GM23338 (cell line): Measurements from ENCODE around the gene EVX1. TPM values are rescaled to one million over a fixed set of nuclear protein-coding genes. Genes with fewer than 3 reads are reported as not detected.

Experiments used
- polyA plus RNA-seq: library from polyadenylated mRNA; unstranded; fragments of >200 nt; fragmentation: Nextera tagmentation; extraction: Ambion mirVana; gene quantifications from 2 replicates; pipeline ENCODE4 v1.2.1, GENCODE V29; 2016
- total RNA-seq: library from RNA; depleted of rRNA; stranded (reverse); fragments of >200 nt; shearing (Covaris generic); gene quantifications from 2 replicates; pipeline ENCODE4 v1.2.3, GENCODE V29; 2014
- TF ChIP-seq, protein P1 (sequence below): fragments of 250-450 bp; sonication (Bioruptor Pico); IDR thresholded peaks from 2 replicates; pipeline ENCODE4 v1.5.0; 2020; ENCODE audit warnings: mild to moderate bottlenecking, moderate library complexity
- TF ChIP-seq, protein P2 (sequence below), 2 experiments: fragments of 200-600 bp in 1 of 2; sonication (generic) in 1 of 2; conservative IDR thresholded peaks; 2 replicates each; pipeline versions ENCODE4 v1.5.1 to v1.6.1; 2016 to 2017; ENCODE audit warnings: antibody characterized with exemption in 2 of 2, low read depth in 2 of 2, mild to moderate bottlenecking in 2 of 2, moderate library complexity in 1 of 2
- TF ChIP-seq, protein P3 (sequence below): IDR thresholded peaks from 2 replicates; pipeline ENCODE4 v1.6.1; 2016; ENCODE audit warnings: antibody characterized with exemption

Gene EVX1
- total and polyA plus RNA-seq, 2 experiments from 2014 or later: not detected

DNA sequence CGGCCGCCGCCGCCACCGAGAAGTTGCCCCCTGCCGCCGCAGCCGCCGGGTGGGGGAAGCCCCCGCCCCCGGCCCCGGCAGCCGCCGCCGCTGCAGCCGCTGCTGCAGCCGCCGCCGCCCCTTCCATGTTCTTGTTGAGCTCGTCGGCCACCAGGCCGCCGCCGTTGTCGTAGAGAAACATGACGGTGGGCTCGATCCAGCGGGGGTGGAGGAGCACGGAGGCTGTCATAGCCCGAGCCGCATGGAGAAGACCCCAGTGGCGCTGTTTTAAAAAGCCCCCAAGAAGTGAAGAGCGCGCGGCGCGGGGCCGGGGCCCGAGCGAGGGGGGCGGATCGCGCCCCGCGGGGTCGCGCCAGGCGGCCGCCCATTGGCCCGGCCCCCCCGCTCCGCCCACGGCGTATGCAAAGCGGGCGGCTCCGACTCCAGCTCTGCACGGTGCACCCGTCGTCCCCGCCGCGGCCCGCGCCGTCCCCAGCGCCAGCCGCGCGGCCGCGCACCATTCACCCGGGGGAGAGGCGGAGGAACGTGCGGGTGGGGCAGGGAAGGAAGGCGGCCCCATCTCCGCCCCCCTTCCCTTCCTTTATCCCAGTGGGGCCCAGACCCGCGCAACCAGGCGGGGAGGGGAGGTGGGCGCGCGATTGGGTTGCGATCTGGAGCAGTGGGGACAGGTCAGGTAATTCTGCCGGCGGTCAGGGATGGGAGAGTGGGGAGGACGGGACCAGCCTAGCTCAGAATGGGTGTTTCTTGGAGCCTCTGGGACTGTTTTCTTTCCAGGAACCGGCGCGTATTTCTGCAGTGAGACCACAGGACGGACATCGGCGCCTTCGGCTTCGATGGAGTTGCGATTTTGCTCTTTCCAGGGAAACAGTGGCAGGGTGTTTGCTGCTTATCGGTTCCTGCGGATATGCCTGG lies 42.5 kb upstream of the EVX1 start, which contains the start of gene HOXA13 (continued):
- TF ChIP-seq, protein P1, sequence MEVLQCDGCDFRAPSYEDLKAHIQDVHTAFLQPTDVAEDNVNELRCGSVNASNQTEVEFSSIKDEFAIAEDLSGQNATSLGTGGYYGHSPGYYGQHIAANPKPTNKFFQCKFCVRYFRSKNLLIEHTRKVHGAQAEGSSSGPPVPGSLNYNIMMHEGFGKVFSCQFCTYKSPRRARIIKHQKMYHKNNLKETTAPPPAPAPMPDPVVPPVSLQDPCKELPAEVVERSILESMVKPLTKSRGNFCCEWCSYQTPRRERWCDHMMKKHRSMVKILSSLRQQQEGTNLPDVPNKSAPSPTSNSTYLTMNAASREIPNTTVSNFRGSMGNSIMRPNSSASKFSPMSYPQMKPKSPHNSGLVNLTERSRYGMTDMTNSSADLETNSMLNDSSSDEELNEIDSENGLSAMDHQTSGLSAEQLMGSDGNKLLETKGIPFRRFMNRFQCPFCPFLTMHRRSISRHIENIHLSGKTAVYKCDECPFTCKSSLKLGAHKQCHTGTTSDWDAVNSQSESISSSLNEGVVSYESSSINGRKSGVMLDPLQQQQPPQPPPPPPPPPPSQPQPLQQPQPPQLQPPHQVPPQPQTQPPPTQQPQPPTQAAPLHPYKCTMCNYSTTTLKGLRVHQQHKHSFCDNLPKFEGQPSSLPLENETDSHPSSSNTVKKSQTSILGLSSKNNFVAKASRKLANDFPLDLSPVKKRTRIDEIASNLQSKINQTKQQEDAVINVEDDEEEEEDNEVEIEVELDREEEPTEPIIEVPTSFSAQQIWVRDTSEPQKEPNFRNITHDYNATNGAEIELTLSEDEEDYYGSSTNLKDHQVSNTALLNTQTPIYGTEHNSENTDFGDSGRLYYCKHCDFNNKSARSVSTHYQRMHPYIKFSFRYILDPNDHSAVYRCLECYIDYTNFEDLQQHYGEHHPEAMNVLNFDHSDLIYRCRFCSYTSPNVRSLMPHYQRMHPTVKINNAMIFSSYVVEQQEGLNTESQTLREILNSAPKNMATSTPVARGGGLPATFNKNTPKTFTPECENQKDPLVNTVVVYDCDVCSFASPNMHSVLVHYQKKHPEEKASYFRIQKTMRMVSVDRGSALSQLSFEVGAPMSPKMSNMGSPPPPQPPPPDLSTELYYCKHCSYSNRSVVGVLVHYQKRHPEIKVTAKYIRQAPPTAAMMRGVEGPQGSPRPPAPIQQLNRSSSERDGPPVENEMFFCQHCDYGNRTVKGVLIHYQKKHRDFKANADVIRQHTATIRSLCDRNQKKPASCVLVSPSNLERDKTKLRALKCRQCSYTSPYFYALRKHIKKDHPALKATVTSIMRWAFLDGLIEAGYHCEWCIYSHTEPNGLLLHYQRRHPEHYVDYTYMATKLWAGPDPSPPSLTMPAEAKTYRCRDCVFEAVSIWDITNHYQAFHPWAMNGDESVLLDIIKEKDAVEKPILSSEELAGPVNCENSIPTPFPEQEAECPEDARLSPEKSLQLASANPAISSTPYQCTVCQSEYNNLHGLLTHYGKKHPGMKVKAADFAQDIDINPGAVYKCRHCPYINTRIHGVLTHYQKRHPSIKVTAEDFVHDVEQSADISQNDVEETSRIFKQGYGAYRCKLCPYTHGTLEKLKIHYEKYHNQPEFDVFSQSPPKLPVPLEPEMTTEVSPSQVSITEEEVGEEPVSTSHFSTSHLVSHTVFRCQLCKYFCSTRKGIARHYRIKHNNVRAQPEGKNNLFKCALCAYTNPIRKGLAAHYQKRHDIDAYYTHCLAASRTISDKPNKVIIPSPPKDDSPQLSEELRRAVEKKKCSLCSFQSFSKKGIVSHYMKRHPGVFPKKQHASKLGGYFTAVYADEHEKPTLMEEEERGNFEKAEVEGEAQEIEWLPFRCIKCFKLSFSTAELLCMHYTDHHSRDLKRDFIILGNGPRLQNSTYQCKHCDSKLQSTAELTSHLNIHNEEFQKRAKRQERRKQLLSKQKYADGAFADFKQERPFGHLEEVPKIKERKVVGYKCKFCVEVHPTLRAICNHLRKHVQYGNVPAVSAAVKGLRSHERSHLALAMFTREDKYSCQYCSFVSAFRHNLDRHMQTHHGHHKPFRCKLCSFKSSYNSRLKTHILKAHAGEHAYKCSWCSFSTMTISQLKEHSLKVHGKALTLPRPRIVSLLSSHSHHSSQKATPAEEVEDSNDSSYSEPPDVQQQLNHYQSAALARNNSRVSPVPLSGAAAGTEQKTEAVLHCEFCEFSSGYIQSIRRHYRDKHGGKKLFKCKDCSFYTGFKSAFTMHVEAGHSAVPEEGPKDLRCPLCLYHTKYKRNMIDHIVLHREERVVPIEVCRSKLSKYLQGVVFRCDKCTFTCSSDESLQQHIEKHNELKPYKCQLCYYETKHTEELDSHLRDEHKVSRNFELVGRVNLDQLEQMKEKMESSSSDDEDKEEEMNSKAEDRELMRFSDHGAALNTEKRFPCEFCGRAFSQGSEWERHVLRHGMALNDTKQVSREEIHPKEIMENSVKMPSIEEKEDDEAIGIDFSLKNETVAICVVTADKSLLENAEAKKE (CRISPR knock-in tag): no peak
- TF ChIP-seq, protein P2, sequence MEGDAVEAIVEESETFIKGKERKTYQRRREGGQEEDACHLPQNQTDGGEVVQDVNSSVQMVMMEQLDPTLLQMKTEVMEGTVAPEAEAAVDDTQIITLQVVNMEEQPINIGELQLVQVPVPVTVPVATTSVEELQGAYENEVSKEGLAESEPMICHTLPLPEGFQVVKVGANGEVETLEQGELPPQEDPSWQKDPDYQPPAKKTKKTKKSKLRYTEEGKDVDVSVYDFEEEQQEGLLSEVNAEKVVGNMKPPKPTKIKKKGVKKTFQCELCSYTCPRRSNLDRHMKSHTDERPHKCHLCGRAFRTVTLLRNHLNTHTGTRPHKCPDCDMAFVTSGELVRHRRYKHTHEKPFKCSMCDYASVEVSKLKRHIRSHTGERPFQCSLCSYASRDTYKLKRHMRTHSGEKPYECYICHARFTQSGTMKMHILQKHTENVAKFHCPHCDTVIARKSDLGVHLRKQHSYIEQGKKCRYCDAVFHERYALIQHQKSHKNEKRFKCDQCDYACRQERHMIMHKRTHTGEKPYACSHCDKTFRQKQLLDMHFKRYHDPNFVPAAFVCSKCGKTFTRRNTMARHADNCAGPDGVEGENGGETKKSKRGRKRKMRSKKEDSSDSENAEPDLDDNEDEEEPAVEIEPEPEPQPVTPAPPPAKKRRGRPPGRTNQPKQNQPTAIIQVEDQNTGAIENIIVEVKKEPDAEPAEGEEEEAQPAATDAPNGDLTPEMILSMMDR (conservative IDR thresholded peaks at IDR 0.05; ENCODE audit: low read depth in 2 of 2): no peak
- TF ChIP-seq, protein P3, sequence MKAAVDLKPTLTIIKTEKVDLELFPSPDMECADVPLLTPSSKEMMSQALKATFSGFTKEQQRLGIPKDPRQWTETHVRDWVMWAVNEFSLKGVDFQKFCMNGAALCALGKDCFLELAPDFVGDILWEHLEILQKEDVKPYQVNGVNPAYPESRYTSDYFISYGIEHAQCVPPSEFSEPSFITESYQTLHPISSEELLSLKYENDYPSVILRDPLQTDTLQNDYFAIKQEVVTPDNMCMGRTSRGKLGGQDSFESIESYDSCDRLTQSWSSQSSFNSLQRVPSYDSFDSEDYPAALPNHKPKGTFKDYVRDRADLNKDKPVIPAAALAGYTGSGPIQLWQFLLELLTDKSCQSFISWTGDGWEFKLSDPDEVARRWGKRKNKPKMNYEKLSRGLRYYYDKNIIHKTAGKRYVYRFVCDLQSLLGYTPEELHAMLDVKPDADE: no peak
